K562 (cell line): Measurements from ENCODE around the gene CELA3B. TPM values are rescaled to one million over a fixed set of nuclear protein-coding genes. Genes with fewer than 3 reads are reported as not detected.
A peak's percentile ranks its signal among the peaks of the same experiment; 100 is the strongest.
"Not testable (repeated sequence)": the region's sequence is repeated elsewhere in the genome, so short reads cannot be mapped to it uniquely, and the experiment has no call there.

ENCODE experiments used
- ATAC-seq: fragments of 200-7000 bp; cut with Tn5 transposase; 3 replicates; pipeline ENCODE4 v1.9.1; 2020; ENCODE audit warnings: moderate library complexity
- BruUV-seq: library from RNA; stranded (reverse); fragments of 400-500 nt; replicated peaks from 2 replicates; lab custom pipeline; 2021; lab: Mats Ljungman, UMichigan
- CTCF ChIA-PET: fragments of 300-600 bp; formaldehyde crosslinking; extraction: SDS; loops from one replicate; lab custom pipeline; 2021; ENCODE audit warnings: low intra/inter-chr PET ratio; lab: Yijun Ruan, JAX
- POLR2A ChIA-PET: fragments of 300-600, 350-650 bp; sonication (Branson Sonifier 250); formaldehyde crosslinking; extraction: SDS; loops from one replicate; lab custom pipeline; 2021; ENCODE audit warnings: antibody characterized with exemption, inconsistent platforms; lab: Yijun Ruan, JAX
- DNase-seq, 4 experiments: peaks; one replicate each; pipeline versions ENCODE4 v3.0.0 to v3.0.0-alpha.2; 2011 to 2018; ENCODE audit warnings: low spot score in 3 of 4, mixed read lengths in 3 of 4; ENCODE audit errors: extremely low read depth in 1 of 4
- FAIRE-seq: peaks from 2 replicates; lab custom pipeline; 2011; peaks lifted over from hg19 to GRCh38; lab: Jason Lieb, UNC
- H2AFZ ChIP-seq: 2 replicates; pipeline ENCODE4 v1.6.0; 2011; ENCODE audit warnings: low read depth, low read length, control low read depth, inconsistent platforms
- H3K27ac ChIP-seq: fragments of 200-600 bp; 3 replicates; pipeline ENCODE4 v1.8.0; 2011; ENCODE audit warnings: low read depth, mild to moderate bottlenecking, control low read depth, inconsistent platforms, low read length, moderate library complexity, mixed read lengths; ENCODE audit errors: extremely low read depth
- H3K27me3 ChIP-seq, 2 experiments: fragments of 300-600 bp in 1 of 2; 2 replicates in 1 of 2; 3 replicates in 1 of 2; pipeline versions ENCODE4 v1.6.0 to v1.8.0; 2011; ENCODE audit warnings: inconsistent platforms in 2 of 2, low read length in 2 of 2, mild to moderate bottlenecking in 1 of 2, mixed read lengths in 1 of 2, moderate library complexity in 1 of 2; ENCODE audit not compliant: control insufficient read depth in 2 of 2, insufficient read depth in 2 of 2
- H3K36me3 ChIP-seq: fragments of 300-600 bp; 3 replicates; pipeline ENCODE4 v1.8.0; 2011; ENCODE audit warnings: mild to moderate bottlenecking, low read length, inconsistent platforms; ENCODE audit not compliant: control insufficient read depth, insufficient read depth
- H3K4me1 ChIP-seq, 2 experiments: fragments of 200-600 bp in 1 of 2; replicated peaks in 1 of 2; 2 replicates in 1 of 2; 3 replicates in 1 of 2; pipeline versions ENCODE4 v1.5.1 to v1.8.0; 2011; ENCODE audit warnings: inconsistent platforms in 2 of 2, low read length in 2 of 2, mild to moderate bottlenecking in 1 of 2, mixed read lengths in 1 of 2, moderate library complexity in 1 of 2; ENCODE audit not compliant: control insufficient read depth in 2 of 2, insufficient read depth in 2 of 2
- H3K4me2 ChIP-seq: 2 replicates; pipeline ENCODE4 v1.6.1; 2011; ENCODE audit warnings: low read length, control low read depth, inconsistent platforms, mixed read lengths; ENCODE audit not compliant: insufficient read depth
- H3K4me3 ChIP-seq: fragments of 200-600 bp; sonication (generic), shearing (Covaris generic); 2 replicates; pipeline ENCODE4 v1.5.1; 2016; ENCODE audit warnings: control low read depth, inconsistent platforms
- H3K79me2 ChIP-seq: fragments of 200-600 bp; 3 replicates; pipeline ENCODE4 v1.8.0; 2011; ENCODE audit warnings: low read length, inconsistent platforms; ENCODE audit not compliant: control insufficient read depth, insufficient read depth
- H3K9ac ChIP-seq, 2 experiments: 2 replicates each; pipeline versions ENCODE4 v1.6.0 to v1.6.1; 2011; ENCODE audit warnings: low read depth in 2 of 2, low read length in 2 of 2, control low read depth in 1 of 2, inconsistent platforms in 1 of 2, mild to moderate bottlenecking in 1 of 2, mixed read lengths in 1 of 2; ENCODE audit not compliant: insufficient read depth in 1 of 2
- H3K9me1 ChIP-seq: one replicate; pipeline ENCODE4 v1.6.0; 2011; ENCODE audit warnings: inconsistent platforms, mild to moderate bottlenecking, low read length, moderate library complexity; ENCODE audit not compliant: control insufficient read depth, insufficient read depth
- H3K9me3 ChIP-seq: replicated peaks from 2 replicates; pipeline ENCODE4 v1.5.1; 2011; ENCODE audit warnings: low read depth, low read length, inconsistent platforms; ENCODE audit not compliant: control insufficient read depth, insufficient read depth
- H4K20me1 ChIP-seq: replicated peaks from 2 replicates; pipeline ENCODE4 v1.6.1; 2011; ENCODE audit warnings: low read length, inconsistent platforms, mixed read lengths; ENCODE audit not compliant: control insufficient read depth, insufficient read depth
- ZC3H4 ChIP-seq: sonication (generic); formaldehyde crosslinking; IDR thresholded peaks from 2 replicates; pipeline ENCODE4 v1.9.0; 2021; ENCODE audit warnings: missing genetic modification reagents, borderline replicate concordance
- ZNF121 ChIP-seq: sonication (generic); formaldehyde crosslinking; conservative IDR thresholded peaks from 2 replicates; pipeline ENCODE4 v1.8.0; 2022; ENCODE audit warnings: missing genetic modification reagents
- WGBS: fragments of 100-300 bp; shearing (Covaris generic); methylation state at CpG from one replicate; pipeline ENCODE4 v1.1.6; 2016; ENCODE audit warnings: low coverage, mixed read lengths; ENCODE audit not compliant: insufficient coverage; ENCODE audit errors: missing lambda C conversion rate; 5-methylcytosine and 5-hydroxymethylcytosine counted together
- in situ Hi-C: fragments of 300-500 bp; cut with MboI; formaldehyde crosslinking; loops from 4 replicates; pipeline ENCODE4 v1.15.0; 2018; ENCODE audit warnings: inconsistent platforms, mixed read lengths
- intact Hi-C: fragments of 100-400 bp; cut with micrococcal nuclease; formaldehyde crosslinking; loops from 2 replicates; pipeline ENCODE4 v1.14.2; 2022
- polyA plus RNA-seq, 8 experiments: library from polyadenylated mRNA; depleted of rRNA in 4 of 8; stranded (reverse) in 5 of 8; unstranded in 3 of 8; fragments of >200 nt; fragmentation: Nextera tagmentation in 2 of 8; fragmentation: Illumina TruSeq in 1 of 8; extraction: Ambion mirVana in 2 of 8; extraction: Trizol in 1 of 8; gene quantifications; 2 replicates each; pipeline versions ENCODE4 v1.2.1 to v1.2.3, GENCODE V29; 2011 to 2014; ENCODE audit warnings: inconsistent platforms in 1 of 8, missing spikeins in 1 of 8
- total RNA-seq, 7 experiments: library from RNA; depleted of rRNA in 6 of 7; stranded (reverse); fragments of >200 nt in 6 of 7; fragmentation: Illumina TruSeq in 2 of 7; extraction: Trizol in 2 of 7; gene quantifications; 2 replicates each; pipeline versions ENCODE4 v1.2.1 to v1.2.3, GENCODE V29; 2011 to 2021; ENCODE audit warnings: low replicate concordance in 1 of 7
- TF ChIP-seq, protein P1 (sequence below), 3 experiments: IDR thresholded peaks in 2 of 3; conservative IDR thresholded peaks in 1 of 3; 2 replicates each; pipeline ENCODE4 v1.5.1; 2011 to 2012; ENCODE audit warnings: low read length in 3 of 3, mild to moderate bottlenecking in 3 of 3, control low read depth in 2 of 3, improper control_type of control experiment in 1 of 3, inconsistent platforms in 1 of 3, low read depth in 1 of 3, mixed read lengths in 1 of 3, moderate library complexity in 1 of 3; ENCODE audit not compliant: insufficient read depth in 2 of 3

CELA3B gene
- total and polyA plus RNA-seq, 9 of the 15 experiments (the other 6 are each of a cell fraction or from before 2014, with no cell fraction given): 3.1 TPM; not detected in 8

- H2AFZ ChIP-seq, H3K4me2 ChIP-seq, H3K9me3 ChIP-seq, in situ Hi-C loops, BruUV-seq, H3K9me1 ChIP-seq, H3K4me3 ChIP-seq, H3K9ac ChIP-seq, H4K20me1 ChIP-seq, H3K4me1 ChIP-seq, H3K36me3 ChIP-seq, H3K79me2 ChIP-seq, DNase-seq, FAIRE-seq, H3K27ac ChIP-seq, CTCF ChIA-PET, POLR2A ChIA-PET, intact Hi-C loops, ATAC-seq: not testable (repeated sequence)
- WGBS: 50% methylated on average over 3 of the region's 3 CpGs
- peaks cover 4 to 23% of the 10 kb centered on the region in 2 experiments; a peak in 3 of 5 replicates for H3K27me3 ChIP-seq
- peak; percentile 90 for TF ChIP-seq ZNF121
Measured at GRCh38 chr1:22003959-22004358, 27.1 kb downstream of the CELA3B start.

GRCh38 chr1:22005261-22006149, 28.7 kb downstream of the CELA3B start:
- H3K4me1 ChIP-seq, H3K4me2 ChIP-seq, H2AFZ ChIP-seq, H3K27ac ChIP-seq, H3K9ac ChIP-seq, H3K36me3 ChIP-seq, in situ Hi-C loops, H4K20me1 ChIP-seq, H3K79me2 ChIP-seq, H3K9me1 ChIP-seq, H3K9me3 ChIP-seq, CTCF ChIA-PET, intact Hi-C loops, H3K4me3 ChIP-seq, BruUV-seq: not testable (repeated sequence)
- POLR2A ChIA-PET: interaction anchor here (0.9 kb wide), 1 partner anchor 17 kb away, joined by 3 read pairs; no protein-coding TSS in a partner anchor
- DNase-seq (peak in 1 of 4 experiments; percentile 79), ATAC-seq (peak; percentile 99), FAIRE-seq (peak; percentile 91)
- H3K27me3 ChIP-seq: peaks cover 4 to 20% of the 10 kb centered on the region in 2 experiments; a peak in 3 of 5 replicates
- WGBS: 23% methylated on average over 18 of the region's 18 CpGs
- TF ChIP-seq ZC3H4: 0 out of 2 replicates have a peak, but pooled peaks have one; percentile 57
- TF ChIP-seq, protein P1, sequence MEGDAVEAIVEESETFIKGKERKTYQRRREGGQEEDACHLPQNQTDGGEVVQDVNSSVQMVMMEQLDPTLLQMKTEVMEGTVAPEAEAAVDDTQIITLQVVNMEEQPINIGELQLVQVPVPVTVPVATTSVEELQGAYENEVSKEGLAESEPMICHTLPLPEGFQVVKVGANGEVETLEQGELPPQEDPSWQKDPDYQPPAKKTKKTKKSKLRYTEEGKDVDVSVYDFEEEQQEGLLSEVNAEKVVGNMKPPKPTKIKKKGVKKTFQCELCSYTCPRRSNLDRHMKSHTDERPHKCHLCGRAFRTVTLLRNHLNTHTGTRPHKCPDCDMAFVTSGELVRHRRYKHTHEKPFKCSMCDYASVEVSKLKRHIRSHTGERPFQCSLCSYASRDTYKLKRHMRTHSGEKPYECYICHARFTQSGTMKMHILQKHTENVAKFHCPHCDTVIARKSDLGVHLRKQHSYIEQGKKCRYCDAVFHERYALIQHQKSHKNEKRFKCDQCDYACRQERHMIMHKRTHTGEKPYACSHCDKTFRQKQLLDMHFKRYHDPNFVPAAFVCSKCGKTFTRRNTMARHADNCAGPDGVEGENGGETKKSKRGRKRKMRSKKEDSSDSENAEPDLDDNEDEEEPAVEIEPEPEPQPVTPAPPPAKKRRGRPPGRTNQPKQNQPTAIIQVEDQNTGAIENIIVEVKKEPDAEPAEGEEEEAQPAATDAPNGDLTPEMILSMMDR (IDR thresholded peaks at IDR 0.05 in 2 of 3, conservative IDR thresholded peaks at IDR 0.05 in 1 of 3; ENCODE audit: insufficient read depth in 2 of 3, low read depth in 1 of 3, low read length in 3 of 3): peak; percentile 53 to 62 (median 53)
